GM19455 (cell line): ENCODE data around the gene RGS19.

Experiments
- ATAC-seq: cut with Tn5 transposase; IDR thresholded peaks from one replicate; pipeline ENCODE4 v1.9.1; 2021; ENCODE audit not compliant: unreplicated experiment

Gene RGS19

DNA sequence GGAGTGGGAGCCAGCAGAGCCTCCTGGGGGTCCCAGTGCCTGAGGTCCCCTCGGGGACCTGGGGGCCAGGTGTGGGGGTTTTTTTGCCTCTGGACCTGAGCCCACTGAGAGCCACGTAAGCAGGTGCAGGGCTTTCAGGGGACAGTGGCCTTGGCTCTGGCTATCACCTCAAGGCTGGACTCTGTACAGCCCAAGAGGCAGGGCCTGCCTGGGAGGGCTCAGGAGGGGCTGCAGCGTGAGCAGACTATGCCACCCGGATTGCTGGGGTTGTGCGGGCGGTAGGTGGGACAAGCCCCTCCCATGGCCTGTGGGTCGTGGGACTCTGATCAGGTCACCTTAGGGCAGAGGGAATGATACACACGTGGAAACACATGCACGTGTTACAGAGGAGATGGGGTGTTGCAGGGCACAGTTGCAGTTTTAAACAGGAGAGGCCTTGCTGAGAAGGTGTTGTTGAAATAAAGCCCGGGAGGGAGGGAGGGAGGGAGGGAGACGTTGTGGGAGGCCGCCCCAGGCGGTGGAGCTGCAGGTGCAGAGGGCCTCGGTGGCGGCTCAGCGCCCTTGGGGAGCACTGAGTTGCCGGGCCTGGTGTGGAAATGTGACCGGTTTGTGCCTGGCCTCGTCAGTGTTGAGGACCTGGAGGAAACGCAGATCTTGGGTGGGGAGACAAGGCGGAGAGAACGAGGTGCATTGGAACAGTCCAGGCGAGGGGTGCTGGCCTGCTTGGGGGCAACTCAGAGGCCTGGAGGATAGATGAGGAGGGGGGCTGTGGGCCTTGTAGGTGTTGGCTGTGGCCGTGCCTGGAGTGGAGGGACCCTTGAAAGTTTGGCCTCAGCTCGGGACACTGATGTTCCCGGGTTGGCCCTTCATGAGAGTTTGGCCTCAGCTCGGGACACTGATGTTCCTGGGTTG is 14.0 kb downstream of the RGS19 start:
- ATAC-seq: no peak

DNA sequence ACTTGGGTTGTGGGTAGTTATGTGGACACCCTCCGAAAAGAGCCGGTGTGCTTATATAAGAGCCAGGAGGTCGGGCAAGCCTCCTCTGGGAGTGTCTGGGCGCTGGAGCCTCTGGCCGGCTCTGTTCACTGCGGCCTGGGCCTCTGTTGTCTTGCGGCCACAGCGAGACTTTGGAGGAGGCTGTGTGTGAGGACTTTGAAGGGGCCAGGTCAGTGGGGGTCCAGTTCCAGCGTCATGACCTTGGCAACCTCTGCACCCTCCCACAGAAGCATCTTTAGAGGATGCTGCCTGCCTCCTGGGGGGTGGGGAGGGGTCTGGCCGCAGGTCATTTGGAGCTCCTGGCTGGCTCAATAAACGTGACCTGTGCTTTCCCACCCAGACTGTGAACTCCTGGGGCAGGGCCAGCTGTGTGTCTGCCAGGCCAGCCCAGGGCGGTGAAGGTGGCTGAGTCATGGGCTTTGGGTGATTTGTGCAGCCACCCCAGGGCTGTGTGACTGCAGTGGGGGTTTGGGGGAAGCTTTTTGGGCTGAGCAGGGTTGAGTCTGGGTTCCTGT is 15.1 kb downstream of the RGS19 start:
- ATAC-seq: no peak

DNA sequence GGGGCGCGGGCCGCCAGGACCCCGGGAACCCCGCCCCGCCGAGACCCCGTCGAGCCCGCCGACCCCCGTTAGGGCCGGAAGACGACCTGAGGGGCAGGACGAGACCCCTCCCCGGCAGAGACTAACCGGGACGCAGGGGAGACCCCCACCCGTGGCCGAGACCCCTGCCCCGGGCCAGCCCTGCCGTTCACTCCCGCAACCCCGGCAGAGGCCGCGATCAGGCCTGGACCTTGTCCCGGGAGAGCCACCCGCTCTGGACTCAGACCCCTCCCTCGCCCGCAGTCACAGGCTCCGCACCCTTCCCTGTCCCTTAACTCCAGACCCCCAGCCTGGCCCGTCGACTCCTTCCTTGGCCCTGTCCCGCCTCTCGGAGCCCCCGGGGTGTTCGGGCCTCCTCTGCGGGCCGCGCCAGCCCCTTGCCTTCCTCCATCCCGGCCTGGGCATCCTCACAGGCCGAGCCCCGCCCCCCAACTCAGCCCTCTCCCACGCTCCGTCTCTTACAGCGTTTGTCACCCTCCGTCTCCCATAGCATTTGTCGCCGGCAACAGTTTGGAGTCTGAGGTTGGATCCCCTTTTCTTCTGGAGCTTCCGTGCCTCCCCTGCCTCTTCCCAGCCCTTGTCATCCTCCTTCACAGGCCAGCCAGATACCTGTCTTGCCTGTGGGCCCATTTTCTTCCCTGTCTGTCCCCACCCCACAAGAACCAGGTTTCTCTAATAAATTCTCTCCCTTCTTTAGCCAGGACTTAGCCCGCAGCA is 15.8 kb downstream of the RGS19 start:
- no peak for ATAC-seq

DNA sequence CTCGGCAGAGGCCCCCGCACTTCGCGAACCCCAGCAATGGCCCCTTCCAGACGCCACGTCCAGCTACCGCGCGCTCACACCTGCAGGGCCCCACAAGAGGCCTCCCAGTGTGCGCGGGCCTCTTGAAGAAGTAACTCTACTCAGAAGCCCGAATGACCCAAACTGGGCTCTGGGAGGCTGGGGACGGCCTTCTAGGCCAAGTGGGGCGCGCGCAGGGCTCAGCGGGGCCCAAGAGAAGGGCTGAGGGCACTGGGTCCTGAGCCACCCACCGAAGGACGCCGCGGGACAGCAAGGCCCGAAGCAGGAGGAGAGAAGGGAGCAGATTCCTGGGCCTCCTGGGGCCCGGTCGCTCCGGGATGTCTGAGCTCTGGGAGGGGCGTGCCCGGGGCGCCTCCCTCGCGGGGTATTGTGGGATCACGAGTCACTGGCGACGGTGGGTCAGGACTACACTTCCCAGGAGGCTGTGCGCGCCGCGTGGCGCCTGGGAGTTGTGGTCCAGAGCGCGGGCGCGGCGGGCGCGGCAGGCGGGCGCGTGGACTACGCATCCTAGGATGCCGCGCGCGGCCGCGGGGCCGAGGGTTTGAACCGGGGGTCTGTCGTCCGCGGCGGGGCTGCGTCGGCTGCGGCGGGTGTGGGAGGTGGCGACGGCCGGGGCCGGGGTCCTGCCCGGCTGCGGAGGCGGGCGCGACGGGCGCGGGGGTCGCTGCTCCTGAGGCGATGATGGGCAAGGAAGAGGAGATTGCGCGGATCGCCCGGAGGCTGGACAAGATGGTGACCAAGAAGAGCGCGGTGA is 16.5 kb downstream of the RGS19 start, which contains the start of gene TCEA2:
TCEA2 (plus strand) TSS at position 603 of the 793 bp plus-strand sequence; CDS start at position 718, 115 bp downstream.
- peak; percentile 77 for ATAC-seq

DNA sequence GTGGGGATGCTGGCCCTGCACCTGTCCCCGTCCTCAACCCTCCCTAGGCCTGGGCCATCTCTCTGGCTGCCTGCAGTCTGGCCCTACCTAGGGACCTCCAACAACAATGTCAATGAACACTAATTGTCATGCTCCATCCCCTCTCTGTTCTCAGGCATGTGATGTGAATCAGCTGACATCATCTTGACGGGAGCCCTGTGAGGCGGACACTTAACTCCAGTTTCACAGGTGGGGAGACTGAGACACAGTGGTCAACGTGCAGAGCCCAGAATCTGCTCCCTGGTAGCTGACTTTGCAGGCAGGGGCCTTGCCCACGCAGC is 17.1 kb downstream of the RGS19 start:
- no peak for ATAC-seq

DNA sequence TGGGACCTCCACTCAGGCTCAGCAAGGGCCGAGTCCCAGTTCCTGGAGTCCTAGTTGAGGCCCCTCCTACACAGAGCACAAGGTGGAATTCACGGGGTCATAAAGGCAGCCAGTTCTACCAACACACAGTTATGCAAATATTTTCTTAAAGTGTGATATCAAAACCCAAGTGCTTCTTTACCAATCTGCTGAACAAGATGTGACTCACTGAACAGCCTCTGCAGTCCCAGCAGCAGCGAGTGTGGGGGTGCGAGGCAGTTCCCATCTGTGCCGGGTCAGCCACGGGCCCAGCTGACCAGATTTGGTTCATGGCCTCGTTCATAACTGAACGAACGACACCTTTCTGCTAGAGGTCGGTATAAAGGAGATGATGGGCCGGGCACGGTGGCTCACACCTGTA is 20.8 kb downstream of the RGS19 start:
- no peak for ATAC-seq

DNA sequence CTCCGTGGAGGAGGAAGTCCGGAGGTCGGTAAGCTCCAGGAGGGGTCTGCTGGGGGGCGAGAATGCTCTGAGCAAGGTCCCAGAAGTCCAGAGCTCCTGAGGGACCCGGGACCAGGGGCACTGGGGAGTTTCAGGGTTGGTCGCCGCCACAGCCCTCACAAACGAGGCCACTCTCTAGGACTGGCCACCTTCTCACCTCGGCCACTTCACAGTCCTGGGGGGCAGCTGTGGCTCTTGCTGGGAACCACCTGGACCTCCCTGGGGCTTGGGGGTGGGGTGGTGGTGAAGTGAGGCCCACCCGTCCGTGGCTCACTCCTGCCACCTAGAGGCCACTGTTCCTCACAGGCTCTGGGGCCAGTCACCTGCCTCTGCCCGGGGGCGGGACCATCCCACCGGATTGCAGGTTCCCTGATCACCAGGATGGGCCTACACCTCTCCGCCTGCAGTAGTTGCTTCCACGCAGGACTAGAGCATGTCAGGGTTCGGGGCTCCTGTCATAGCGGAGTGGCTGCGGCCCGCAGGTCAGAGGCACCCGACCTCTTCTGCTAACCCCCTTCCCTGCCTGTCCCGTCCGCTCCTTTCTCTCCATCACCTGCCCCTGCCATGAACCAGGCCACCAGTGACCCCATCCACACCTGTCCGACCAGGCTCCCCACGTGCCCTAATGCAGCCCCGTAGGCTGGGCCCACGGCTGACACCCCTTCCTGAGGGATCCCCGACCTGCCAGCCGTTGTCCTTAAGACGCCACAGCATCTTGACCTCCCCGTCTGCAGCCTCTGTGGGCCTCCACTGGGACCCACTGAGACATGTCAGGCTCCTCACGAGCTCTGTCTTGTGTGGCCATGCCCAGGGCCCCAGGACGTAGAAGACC is 21.5 kb downstream of the RGS19 start:
- no peak for ATAC-seq

DNA sequence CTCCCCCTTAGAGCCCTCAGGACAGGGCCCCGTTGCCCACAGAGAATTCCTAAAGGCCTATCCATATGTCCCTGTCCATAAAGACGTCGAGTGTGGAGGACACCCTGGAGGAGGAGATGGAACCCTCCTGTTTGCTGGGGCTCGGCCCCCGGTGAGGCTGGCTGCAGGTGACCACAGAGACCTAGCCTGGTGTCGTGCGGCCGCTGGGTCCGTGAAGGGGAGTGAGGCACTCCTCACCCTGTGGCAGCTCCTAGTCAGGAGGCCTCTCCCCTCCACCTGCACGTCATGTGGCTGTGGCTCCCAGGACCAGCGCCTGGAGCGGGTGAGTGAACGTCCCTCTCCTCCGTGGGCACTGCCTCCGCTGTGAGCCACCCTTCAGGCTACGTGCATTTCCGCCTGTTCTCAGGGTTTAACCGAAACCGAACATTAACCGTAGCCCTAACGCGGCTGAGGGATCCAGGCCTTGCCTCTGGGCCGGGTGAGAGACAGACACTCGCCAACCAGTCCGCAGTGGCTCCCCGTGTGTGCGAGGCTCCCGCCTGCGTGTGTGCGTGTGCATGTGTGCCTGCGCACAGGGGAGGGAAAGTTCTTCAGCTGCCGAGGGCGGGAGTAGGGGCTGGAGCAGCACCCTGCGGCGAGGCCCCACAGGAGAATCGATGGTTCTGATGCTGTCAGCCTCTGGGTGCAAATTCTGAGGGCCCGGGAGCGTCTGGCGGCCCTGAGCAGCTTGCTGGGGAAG is 22.3 kb downstream of the RGS19 start:
- no peak for ATAC-seq

DNA sequence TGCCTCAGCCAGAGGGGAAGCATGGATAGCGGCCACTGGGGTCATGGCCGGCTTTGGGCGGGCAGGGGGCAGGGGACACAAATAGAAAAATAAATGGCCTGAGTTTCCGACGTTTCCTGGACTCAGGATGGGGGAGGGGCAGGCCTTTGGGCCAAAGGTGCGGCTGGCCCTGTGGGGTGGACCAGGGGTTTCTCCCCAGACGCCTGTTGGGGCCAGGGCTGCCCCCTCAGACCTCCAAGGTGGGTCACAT is 22.8 kb downstream of the RGS19 start:
- no peak for ATAC-seq

DNA sequence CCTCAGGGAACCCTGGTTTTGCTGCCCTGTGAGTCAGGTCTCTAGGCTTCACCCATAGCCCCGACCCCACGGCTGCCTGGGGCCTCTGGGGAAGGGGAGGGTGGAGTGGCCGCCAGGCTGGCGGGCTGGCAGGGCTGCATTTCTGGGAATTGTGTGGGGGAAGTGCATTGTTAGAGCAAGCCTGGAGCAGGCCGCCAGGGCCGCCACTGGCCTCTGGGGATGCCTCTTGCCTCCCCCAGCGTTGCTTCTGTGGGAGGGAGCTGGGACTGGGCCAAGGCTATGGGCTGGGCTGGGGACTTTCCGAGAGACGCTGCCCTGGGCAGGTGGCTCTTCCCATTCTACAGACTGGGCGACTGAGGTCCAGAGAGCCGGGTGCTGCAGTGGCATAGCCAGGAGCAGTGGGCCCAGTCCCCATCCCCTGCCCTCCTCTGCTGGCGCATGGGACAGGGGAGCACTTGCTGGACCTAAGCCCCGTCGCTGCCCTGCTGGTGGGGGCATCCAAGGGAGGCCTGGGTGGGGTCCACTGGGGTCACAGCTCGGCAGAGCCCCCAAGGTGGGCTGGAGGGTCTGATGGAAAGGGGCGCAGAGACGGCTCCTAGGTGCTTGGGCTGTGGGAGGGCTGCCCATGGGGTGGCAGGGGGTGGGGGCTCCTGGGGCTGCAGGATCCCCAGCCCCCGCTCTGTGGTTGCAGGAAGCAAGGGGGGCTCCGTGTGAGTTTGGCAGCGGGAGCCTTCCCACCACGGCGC is 23.3 kb downstream of the RGS19 start:
- ATAC-seq: no peak

DNA sequence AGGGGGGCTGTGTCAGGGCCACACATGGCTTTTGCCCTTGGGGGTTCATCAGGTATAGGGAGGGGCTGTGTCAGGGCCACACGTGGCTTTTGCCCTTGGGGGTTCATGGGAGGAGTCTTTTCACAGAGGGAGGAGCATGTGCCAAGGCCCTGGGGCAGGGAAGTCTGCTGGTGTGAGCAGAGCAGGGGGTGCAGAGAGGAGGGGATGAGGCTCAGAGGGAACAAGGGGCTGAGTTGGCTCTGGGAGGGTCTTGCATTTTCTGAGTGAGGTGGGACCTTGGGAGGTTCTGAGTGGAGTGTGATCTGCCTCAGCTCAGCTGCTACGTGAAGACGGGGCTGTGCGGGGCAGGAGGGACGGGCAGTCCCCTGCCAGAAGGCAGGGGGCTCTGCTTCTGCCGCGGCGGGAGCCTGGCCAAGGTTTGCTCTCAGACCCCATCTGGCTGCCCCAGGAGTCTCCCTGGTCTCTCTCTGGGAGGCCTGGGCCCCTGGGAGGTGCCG is 23.9 kb downstream of the RGS19 start:
- ATAC-seq: no peak

DNA sequence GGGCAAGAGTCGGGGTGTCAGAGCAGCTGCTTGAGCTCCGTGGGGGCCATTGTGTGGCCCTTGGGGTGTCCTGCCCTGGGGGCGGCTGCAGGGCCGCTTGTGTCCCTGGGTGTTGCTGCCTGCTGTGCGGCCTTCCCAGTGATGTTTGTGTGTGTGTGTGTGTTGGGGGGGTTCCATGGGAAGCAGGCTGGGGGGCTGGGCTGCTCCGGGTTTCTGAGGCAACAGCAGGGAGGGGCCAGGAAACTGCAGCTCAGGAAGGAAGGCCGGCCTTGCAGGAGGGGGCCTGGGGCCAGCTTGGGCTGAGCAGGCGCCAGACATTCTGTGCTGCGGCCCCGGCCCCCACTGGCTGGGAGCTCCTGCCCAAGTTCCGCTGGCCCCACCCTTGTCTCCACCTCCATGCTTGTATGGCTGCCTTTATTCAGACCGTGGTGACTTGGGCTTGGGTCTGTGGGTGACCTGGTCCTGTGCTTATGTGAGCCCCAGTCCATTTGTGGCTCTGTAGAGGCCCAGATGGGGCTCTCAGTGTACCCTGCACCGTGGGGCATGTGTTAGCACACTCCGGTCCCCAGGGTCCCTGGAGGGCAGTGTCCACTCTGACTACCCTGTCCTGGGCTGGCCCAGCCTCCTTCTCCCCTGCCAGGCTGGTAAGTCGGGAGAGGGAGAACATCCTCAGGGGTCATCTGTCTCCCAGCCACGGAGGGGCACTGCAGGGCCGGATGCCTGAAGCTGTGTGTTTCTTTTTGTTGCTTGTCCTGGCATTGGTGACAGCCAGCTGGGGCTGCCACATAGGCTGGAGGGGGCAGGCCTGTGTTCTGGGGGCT is 25.3 kb downstream of the RGS19 start:
- no peak for ATAC-seq

DNA sequence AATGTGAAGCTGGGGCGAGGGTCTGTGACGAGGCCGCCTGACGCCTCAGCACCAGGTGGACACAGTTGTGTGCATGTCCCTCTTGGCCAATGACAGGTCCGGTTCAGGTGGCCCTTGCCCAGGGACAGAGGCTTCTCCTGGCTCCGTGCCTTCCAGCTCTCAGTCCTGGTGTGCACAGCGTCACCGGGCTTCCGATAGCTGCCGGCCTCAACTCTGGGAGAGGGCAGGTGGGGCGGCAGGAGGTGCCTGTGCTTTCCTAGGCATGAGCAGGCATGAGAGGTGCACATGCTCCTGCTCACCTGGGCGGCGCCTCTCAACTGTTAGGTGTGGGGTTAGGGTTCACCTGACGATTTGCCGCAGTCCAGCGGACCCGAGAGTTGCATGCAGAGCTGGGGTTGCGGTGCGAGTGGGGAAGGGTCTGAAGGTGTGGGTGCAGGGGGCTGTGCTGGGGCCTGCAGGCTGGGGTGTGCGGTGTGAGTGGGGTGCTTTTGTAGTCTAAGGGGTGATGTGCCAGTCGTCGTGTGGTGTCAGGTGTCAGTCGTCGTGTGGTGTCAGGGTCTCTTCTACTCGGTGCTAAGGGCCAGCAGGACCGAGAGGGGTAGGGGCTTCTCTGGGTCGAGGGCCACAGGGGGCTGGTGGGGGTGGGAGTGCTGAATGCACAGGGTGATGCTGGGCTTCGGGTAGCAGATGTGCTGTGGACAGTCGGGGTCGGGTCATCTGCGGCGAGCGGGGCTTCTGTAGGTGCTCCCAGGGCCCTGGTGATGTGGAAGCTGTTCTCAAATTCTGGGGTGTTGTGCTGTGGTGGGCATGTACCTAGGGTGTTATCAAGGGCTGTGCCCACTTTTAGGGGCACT is 26.1 kb downstream of the RGS19 start:
- no peak for ATAC-seq

DNA sequence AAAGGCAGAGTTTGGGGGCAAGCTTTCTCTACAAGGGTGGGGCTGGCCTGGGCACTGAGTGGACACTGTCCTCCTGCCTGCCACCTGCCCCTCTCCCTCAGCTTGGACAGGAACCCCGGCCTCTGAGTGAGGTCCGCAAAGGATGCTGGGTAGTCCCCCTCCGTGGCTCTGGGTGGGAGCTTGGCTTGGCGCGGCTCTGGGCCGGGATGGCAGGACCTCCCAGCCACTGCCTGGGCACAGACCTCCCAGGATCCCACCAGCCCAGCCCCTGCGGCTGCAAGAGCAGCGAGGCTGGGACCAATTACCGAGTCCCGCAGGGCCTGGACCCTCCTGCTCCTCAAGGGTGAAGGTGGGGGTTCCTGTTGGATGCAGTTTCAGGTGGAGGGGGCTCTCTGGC is 27.0 kb downstream of the RGS19 start:
- ATAC-seq: no peak

DNA sequence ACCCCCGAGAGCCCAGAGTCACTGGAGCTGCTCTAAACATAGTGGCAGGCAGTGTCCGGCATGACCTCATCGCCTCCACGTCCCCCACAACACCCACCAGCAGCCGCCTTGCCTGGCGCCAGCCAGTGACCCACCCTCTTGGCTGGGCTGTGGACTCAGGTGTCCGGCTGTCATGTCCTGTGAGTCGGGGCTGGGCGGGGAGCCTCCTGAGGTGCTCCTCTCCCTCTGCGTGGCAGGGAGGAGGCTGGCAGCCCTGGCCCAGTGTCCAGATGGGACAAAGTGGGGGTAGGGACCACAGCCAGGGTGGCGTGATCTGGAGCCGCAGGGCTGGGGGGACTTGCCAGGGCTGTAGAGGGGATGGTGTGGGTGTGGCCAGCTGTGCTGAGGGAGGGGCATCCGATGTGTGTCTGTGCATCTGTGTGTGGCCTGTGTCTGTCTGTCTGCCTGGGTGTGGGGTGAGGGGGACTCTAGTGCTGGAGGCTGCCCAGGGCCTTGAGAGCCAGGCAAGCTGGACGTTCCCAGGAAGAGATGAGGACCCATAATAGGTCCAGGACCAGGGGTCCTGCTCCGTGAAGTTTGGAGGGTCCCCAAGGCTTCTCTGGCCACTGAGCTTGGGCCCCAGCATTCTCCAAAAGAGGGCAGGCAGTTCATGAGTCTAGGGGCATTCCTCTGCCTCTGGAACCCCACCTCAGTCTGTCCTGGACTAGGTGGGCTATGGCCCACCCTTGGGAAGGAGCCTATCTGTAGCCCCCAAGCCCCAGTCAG is 27.6 kb downstream of the RGS19 start:
- ATAC-seq: no peak

DNA sequence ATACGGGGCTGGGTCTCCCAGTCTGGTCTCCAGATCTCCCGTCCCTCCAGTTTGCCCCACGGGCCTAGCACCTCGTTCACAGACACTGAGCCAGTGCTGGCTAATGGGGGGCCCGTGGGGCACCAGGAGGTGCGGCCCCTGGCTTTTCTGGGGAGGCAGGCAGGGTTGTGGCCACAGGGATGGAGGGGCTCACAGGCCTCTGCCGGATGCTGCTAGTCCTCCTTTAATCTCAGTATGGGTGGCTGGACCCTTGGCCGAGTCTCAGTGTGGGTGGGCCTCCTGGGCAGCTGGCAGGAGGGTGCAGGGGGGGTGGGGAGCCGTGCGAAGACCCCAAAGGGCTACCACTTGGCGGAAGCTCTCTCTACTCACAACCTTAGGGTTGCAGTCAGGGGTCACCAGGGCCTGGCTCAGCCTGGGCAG is 28.3 kb downstream of the RGS19 start:
- no peak for ATAC-seq
